GM21447 (cell line): ENCODE measurements around the gene NUP37.

ENCODE experiments used
- ATAC-seq: cut with Tn5 transposase; IDR thresholded peaks from one replicate; pipeline ENCODE4 v1.9.1; 2021; ENCODE audit not compliant: unreplicated experiment

The NUP37 gene

DNA sequence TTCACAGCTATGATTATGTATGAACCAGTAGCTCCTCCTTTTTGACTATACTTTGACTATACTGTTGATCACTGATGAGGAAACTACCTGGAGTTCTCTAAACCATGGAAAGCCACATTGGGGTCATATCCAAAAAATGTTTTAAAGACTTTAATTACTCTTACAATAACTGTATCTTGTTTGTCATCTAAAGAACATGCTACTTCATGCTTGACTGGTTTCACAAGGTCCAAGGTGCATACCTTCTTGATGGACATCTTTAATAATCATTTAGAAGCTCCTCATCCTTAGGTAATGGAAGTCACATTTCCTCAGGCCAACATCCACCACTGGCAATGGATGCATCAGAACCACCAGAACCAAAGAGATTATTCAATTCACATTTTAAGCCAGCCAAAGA is 88.1 kb downstream of the NUP37 start:
- ATAC-seq = no peak

DNA sequence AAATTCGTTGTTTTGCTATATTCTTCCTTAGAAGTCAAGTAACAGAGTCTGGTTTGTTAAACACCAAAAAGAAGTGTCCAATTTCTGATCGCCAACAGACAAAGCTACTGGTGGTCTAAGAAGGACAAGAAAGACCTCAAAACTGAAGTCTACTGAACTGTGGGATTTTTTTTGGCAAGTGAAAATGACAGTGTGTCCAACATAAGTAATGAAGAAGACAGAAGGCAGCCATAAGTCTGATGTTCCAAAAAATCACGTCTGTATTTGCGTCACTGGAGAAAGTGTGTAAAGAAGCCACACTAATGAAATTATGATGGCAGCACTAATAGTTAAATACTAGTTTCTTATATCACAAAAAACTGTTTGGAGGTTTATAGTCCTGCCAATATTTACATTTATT is 90.8 kb downstream of the NUP37 start:
- no peak for ATAC-seq

DNA sequence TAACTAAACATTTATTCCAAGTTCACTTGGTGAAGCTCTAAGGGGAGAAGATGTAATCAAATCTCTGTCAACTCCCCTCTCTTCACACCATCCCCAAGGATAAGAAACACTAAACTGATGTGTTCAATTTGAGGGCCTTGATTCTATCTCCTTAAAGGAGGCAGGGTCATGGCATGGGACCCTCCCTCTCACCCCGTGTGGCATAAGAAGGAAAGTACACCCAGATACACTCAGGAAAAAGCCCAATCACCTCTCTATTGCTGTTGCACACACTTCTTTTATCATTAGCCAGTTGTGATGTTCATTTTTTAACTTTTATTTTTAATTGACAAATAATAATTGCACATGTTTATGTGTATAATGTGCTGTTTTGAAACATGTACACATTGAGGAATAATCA is 93.2 kb downstream of the NUP37 start:
- no peak for ATAC-seq

DNA sequence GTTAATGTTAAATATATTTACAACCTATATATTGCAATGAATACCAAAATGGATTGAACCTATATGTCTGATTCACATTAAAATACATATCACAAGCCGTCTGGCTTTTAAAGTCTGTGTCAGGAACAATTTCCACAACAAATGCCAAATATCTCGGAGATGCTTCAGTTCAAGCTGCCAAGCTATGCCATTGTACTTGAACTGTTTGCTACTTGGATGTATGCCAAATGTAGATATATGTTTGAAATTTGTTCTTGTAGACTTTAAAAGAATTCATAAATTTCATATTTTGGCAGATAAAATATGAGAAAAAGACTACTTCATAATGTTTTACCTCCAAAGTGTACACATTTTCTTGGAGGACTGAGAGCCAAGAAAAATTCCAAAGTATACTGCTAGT is 95.1 kb downstream of the NUP37 start:
- ATAC-seq = no peak

DNA sequence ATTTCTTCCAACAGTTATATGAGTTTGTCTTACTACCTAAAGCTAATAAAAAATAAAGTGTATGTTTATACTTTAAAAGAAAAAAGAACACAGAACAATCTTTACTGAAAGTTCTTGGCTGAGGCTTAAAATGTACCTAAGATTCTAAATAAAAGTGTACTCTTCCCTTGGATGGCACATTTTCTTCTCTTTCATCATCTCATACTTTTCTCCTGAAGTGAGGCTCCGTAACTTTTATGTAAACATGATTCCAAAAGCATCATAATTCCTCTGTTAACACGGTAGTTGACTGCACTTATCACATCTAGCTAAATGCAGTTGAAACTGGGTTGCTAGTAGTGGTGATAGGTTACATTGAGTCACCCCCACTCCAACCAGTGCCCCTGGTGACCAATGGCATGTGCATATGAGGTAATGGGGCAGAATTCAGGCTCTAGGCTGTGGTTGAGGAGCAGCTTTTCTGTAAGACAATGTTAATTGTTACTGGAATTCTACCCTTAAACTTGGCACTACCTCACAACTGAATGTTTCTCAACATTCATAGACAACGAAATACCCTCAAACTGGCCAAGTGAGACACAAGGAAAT is 96.5 kb downstream of the NUP37 start:
- no peak for ATAC-seq
